Activated CD8-positive, alpha-beta memory T cell treated with anti-CD3 and anti-CD28 coated beads for 4 hours (primary cell): ENCODE results near the gene RMI1.
"Not testable (repeated sequence)": the region's sequence is repeated elsewhere in the genome, so short reads cannot be mapped to it uniquely, and the experiment has no call there.

Experiments used
- DNase-seq, 2 donors: peaks; one replicate each; pipeline ENCODE4 v3.0.0-alpha.2; 2020; ENCODE audit warnings: low read depth in 2 of 2

The RMI1 gene

GRCh38 chr9:83980395-83981125, at the start of gene RMI1:
RMI1 (plus strand) TSS chr9:83980805; CDS start chr9:84000987, 20,182 bp downstream.
- peak; percentile 98 to 99 for DNase-seq

GRCh38 chr9:83930881-83931280, 49.7 kb upstream of the RMI1 start:
- no peak for DNase-seq

DNA sequence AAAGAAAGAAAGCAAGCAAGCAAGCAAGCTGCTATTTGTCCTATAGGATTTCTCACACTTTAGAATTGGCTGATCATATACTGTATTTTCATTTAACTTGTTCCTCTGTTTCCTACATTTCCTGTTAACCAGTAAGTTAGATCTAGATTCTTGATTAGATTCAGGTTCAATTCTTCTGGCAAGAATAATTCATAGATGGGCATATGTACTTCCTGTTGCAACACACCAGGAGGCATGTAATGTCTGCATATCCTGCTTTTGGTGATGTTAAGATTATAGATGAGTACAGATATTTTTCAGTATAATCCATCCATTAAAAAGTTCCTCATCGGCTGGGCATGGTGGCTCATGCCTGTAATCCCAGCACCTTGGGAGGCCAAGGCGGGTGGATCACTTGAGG, 48.6 kb upstream of the RMI1 start:
- no peak for DNase-seq

- no peak for DNase-seq
These were observed 47.8 kb upstream of the RMI1 start for GRCh38 chr9:83932851-83933250.

DNA sequence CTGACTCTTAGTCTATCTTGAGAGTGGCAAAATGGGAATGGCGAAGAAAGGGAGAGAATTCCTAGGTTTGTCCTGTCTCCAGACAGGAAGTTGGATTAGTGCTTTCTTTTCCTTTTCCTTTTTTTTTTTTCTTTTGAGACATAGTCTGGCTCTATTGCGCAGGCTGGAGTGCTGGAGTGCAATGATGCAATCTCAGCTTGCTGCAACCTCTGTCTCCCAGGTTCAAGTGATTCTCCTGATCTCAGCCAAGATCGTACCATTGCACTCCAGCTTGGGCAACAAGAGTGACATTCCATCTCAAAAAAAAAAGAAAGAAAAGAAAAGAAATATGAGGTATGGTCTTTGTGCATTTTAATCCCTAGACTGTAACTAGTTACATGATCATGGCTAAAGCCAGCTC, 46.8 kb upstream of the RMI1 start:
- DNase-seq, result no peak

DNA sequence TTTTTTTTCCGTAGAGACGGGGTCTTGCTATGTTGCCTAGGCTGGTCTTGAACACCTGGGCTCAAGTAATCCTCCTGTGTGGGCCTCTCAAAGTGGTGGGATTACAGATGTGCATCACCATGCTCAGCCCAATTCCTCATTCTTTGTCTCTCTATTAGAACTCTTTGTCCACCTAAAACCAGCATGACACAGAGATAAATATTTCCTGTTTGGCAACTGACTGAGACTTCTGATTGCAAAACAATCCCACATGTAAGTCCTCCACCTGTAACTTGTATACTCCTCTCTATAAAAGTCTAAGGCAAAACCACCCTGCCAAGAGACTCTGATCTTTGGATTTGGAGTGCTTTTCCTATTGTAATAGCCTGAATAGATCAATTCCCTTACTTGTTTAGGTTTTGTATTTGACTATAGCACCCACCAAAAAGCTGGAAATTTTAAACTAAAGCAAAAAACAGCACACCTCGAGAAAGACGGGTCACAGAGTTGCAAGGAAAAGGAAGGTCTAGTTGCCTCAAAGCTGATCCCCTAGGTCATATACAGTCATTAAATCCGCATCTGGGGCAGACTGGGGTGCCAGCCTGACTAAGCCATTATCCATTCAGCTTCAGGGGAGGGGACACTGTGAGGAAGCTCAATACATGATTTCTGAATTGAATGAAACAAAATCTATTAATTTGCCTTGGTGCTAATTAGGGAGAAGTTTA, 45.9 kb upstream of the RMI1 start:
- no peak for DNase-seq

- DNase-seq, result no peak
These were observed 45.2 kb upstream of the RMI1 start for GRCh38 chr9:83935276-83935935.

GRCh38 chr9:83936523-83936922, 44.1 kb upstream of the RMI1 start:
- DNase-seq, result no peak

DNA sequence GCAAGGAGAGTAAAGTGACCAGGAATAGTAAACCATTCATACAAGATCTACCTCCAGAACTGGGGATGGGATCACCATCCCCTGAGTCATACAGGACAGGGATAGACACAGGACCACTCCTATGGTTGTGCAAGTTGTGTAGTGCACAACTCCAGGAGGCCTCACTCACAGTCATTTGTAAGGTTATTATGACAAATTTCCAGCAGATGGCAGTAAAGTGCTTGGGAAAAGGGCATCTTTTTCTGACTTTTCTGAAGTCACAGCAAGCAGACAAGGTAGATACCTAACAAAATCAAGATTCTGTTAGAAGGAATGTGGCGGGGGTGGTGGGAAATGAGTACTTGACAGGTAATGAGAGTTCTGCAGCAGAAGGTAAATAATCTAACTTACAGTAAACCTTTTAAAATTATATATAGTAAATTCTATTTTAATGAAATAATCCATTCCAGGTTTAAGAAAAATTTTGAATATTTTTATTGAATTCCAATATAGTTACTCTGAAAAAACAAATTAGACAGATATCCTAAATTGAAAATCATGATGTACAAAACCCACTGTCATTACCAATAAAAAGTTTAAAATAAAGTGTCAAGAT, 42.6 kb upstream of the RMI1 start:
- DNase-seq, result no peak

GRCh38 chr9:83940590-83941303, 39.9 kb upstream of the RMI1 start:
- no peak for DNase-seq

- not testable (repeated sequence) for DNase-seq
These were observed 32.5 kb upstream of the RMI1 start for GRCh38 chr9:83948096-83948495.

DNA sequence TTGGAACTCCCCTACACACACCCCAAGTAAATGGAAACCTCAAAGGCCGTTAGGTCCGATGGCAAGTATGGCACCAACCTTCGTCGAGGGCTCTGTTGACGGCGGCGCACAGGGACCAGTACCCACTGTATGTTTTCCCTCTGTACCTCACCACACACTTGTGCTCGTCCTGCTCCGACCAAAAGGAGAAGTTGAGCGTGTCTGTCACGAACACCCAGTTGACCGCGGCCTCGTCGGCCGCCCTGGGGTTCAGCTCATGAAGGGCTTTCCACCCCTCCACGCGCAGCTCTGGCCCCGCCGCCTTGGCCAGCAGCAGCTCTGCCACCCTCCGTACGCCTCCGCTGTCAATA, 24.5 kb upstream of the RMI1 start:
- DNase-seq, result no peak

- peak in 1 of 2 donors; percentile 32 for DNase-seq
These were observed 24.0 kb upstream of the RMI1 start for GRCh38 chr9:83956436-83957247.

GRCh38 chr9:83957248-83957513, 23.4 kb upstream of the RMI1 start:
- DNase-seq, result no peak

DNA sequence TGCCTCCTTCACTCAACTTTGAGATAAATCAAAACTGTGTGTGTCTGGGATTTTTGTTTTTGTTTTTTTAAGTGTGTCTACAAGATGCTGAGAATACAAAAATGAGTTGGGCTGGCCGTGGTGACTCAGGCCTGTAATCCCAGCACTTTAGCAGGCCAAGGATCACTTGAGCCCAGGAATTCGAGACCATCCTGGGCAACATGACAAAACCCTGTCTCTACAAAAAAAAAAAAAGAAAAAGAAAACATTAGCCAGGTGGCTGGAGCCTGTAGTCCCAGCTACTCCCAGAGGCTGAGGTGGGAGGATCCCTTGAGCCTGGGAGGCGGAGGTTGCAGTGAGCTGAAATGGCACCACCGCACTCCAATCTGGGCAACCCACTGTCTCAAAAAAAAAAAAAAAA, 21.5 kb upstream of the RMI1 start:
- no peak for DNase-seq

DNA sequence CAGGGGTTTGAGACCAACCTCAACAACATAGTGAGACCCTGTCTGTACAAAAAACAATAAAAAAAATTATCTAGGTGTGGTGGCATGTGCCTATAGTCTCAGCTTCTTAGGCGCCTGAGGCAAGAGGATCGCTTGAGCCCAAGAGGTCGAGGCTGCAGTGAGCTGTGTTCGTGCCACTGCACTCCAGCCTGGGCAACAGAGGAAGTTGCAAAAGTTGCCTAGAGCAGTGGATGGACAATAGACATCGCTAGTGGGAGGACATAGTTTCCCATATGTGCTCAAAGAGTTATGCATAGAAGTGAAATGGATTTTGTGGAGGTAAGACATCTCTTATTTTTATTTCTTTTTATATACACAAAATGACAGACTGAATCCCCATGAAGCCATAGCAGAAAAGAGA, 19.6 kb upstream of the RMI1 start:
- no peak for DNase-seq

DNA sequence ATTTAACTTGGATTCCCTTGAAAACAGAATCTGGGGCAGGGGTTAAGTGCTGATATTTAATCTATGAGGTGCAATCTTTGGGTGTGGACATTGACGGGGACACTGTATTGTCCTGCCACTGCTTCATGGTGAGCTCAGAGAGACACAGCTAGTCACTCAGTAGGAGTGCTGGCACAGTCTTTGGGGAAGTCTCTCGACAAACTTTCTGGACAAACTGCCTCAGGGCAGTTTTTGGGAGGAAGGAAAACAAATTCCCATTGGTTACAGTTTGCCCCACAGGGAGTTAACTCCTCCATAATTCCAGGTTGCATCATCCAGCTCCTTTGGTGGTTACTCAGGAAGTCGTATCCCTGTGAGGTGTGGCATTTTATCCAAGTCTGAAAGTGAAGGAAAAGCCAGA, 18.4 kb upstream of the RMI1 start:
- DNase-seq, result no peak

GRCh38 chr9:83964973-83965349, 15.6 kb upstream of the RMI1 start:
- no peak for DNase-seq

- no peak for DNase-seq
These were observed 15.0 kb upstream of the RMI1 start for GRCh38 chr9:83965350-83966208.

GRCh38 chr9:83966209-83966582, 14.4 kb upstream of the RMI1 start:
- DNase-seq, result no peak

GRCh38 chr9:83967073-83967472, 13.5 kb upstream of the RMI1 start:
- no peak for DNase-seq
